ENCODE results near the gene PAK5.

Gene PAK5

GRCh38 chr20:9789131-9789530 is 49.7 kb downstream of the PAK5 start:
- no peak for DNase-seq (ENCODE audit: low read depth in 2 of 2)

GRCh38 chr20:9775176-9775575 is 63.7 kb downstream of the PAK5 start:
- no peak for DNase-seq (ENCODE audit: low read depth in 2 of 2)

- DNase-seq (ENCODE audit: low read depth in 2 of 2), result no peak
These were observed 68.9 kb downstream of the PAK5 start for GRCh38 chr20:9769954-9770353.

- DNase-seq (ENCODE audit: low read depth in 2 of 2), result no peak
These were observed 77.4 kb downstream of the PAK5 start for GRCh38 chr20:9761476-9761875.

GRCh38 chr20:9759392-9759791 is 79.5 kb downstream of the PAK5 start:
- no peak for DNase-seq (ENCODE audit: low read depth in 2 of 2)

GRCh38 chr20:9758752-9759151 is 80.1 kb downstream of the PAK5 start:
- DNase-seq (ENCODE audit: low read depth in 2 of 2), result no peak

- DNase-seq (ENCODE audit: low read depth in 2 of 2), result no peak
These were observed 82.2 kb downstream of the PAK5 start for GRCh38 chr20:9756660-9757059.

GRCh38 chr20:9755301-9755700 is 83.6 kb downstream of the PAK5 start:
- no peak for DNase-seq (ENCODE audit: low read depth in 2 of 2)

GRCh38 chr20:9744551-9744950 is 94.3 kb downstream of the PAK5 start:
- no peak for DNase-seq (ENCODE audit: low read depth in 2 of 2)

- DNase-seq (ENCODE audit: low read depth in 2 of 2), result no peak
These were observed 95.0 kb downstream of the PAK5 start for GRCh38 chr20:9743871-9744270.

GRCh38 chr20:9742821-9743220 is 96.1 kb downstream of the PAK5 start:
- no peak for DNase-seq (ENCODE audit: low read depth in 2 of 2)

- no peak for DNase-seq (ENCODE audit: low read depth in 2 of 2)
These were observed 96.9 kb downstream of the PAK5 start for GRCh38 chr20:9741996-9742395.

- DNase-seq (ENCODE audit: low read depth in 2 of 2), result no peak
These were observed 98.4 kb downstream of the PAK5 start for GRCh38 chr20:9740486-9740885.

- DNase-seq (ENCODE audit: low read depth in 2 of 2), result no peak
These were observed 98.9 kb downstream of the PAK5 start for GRCh38 chr20:9739991-9740390.

- DNase-seq (ENCODE audit: low read depth in 2 of 2), result no peak
These were observed 102.5 kb downstream of the PAK5 start for GRCh38 chr20:9736373-9736772.

GRCh38 chr20:9723501-9724202 is 115.2 kb downstream of the PAK5 start:
- no peak for DNase-seq (ENCODE audit: low read depth in 2 of 2)

- no peak for DNase-seq (ENCODE audit: low read depth in 2 of 2)
These were observed 127.0 kb downstream of the PAK5 start for GRCh38 chr20:9711872-9712271.

- DNase-seq (ENCODE audit: low read depth in 2 of 2), result no peak
These were observed 128.2 kb downstream of the PAK5 start for GRCh38 chr20:9710685-9711084.

GRCh38 chr20:9705722-9706476 is 133.0 kb downstream of the PAK5 start:
- no peak for DNase-seq (ENCODE audit: low read depth in 2 of 2)

- DNase-seq (ENCODE audit: low read depth in 2 of 2), result no peak
These were observed 139.7 kb downstream of the PAK5 start for GRCh38 chr20:9699181-9699580.

- no peak for DNase-seq (ENCODE audit: low read depth in 2 of 2)
These were observed 149.8 kb downstream of the PAK5 start for GRCh38 chr20:9689041-9689440.

GRCh38 chr20:9686866-9687265 is 152.0 kb downstream of the PAK5 start:
- DNase-seq (ENCODE audit: low read depth in 2 of 2), result no peak

- DNase-seq (ENCODE audit: low read depth in 2 of 2), result no peak
These were observed 152.4 kb downstream of the PAK5 start for GRCh38 chr20:9686455-9686854.

Data from stimulated activated CD4-positive, alpha-beta T cell treated with anti-CD3 and anti-CD28 coated beads, Interleukin-4, amount 100 ng/mL, for 48 hours (primary cell).